Suprapubic skin (tissue), 4 donors: ENCODE data around the gene DPYD. TPM values are rescaled to one million over a fixed set of nuclear protein-coding genes. Genes with fewer than 3 reads are reported as not detected.
"Not testable (repeated sequence)": the region's sequence is repeated elsewhere in the genome, so short reads cannot be mapped to it uniquely, and the experiment has no call there.

Experiments
- DNase-seq, 2 donors: peaks; one replicate each; pipeline ENCODE4 v3.0.0-alpha.2; 2019; ENCODE audit warnings: low spot score in 2 of 2
- H3K27ac ChIP-seq: fragments of 200-600 bp; sonication (generic); one replicate; pipeline ENCODE4 v1.5.1; 2019
- H3K27me3 ChIP-seq: fragments of 200-600 bp; sonication (generic); one replicate; pipeline ENCODE4 v1.5.1; 2019
- H3K36me3 ChIP-seq: fragments of 200-600 bp; sonication (generic); one replicate; pipeline ENCODE4 v1.5.1; 2019
- H3K4me1 ChIP-seq: fragments of 200-600 bp; sonication (generic); one replicate; pipeline ENCODE4 v1.5.1; 2019
- H3K4me3 ChIP-seq: fragments of 200-600 bp; sonication (generic); one replicate; pipeline ENCODE4 v1.5.1; 2019; ENCODE audit warnings: mild to moderate bottlenecking
- H3K9me3 ChIP-seq: fragments of 200-600 bp; sonication (generic); one replicate; pipeline ENCODE4 v1.5.1; 2019
- EP300 ChIP-seq: sonication (generic); formaldehyde crosslinking; IDR thresholded peaks from one replicate; pipeline ENCODE4 v1.6.1; 2017; ENCODE audit warnings: antibody characterized with exemption
- POLR2A ChIP-seq, 2 donors: fragments of 450-650 bp; IDR thresholded peaks; one replicate each; pipeline ENCODE4 v1.6.1; 2017; ENCODE audit warnings: antibody characterized with exemption in 2 of 2, mild to moderate bottlenecking in 2 of 2, moderate library complexity in 2 of 2
- POLR2AphosphoS5 ChIP-seq, 3 donors: sonication (generic); formaldehyde crosslinking; IDR thresholded peaks; one replicate each; pipeline ENCODE4 v1.6.1; 2017; ENCODE audit warnings: antibody characterized with exemption in 3 of 3
- WGBS: methylation state at CpG from one replicate; pipeline ENCODE4 v1.1.5; 2018; 5-methylcytosine and 5-hydroxymethylcytosine counted together
- total RNA-seq, 4 donors: library from RNA; depleted of rRNA; stranded (reverse); fragments of >200 nt; gene quantifications; one replicate each; pipeline ENCODE4 v1.1.0, GENCODE V29; 2016
- TF ChIP-seq, protein P1 (sequence below), 2 donors: fragments of 200-600 bp in 1 of 2; fragments of 450-650 bp in 1 of 2; sonication (generic) in 1 of 2; IDR thresholded peaks; one replicate each; pipeline ENCODE4 v1.5.1; 2016 to 2019; ENCODE audit warnings: antibody characterized with exemption in 2 of 2, mild to moderate bottlenecking in 1 of 2, moderate library complexity in 1 of 2

The DPYD gene
- total RNA-seq, 4 donors from 2014 or later, result 10.1 to 31.9 (median 11.6) TPM

DNA sequence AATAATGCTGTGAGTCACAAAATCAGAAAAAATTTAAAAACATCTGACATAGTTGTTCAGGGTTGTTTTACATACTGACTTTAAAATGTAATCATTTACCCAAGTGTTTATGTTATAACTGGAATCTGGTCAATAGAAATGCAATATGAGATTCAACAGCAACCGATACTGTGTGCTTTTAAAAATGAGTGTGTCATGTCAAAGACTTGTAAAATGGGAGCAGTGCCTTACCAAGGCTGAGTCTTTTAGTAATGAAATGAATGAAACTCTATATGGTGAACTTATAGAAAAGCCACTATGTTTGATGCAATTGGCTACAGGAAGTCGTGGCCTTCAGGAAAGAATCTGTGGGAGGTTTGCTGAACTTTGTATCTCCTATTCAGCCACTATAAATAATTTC is 570.2 kb downstream of the DPYD start:
- WGBS, result 75% methylated on average over 2 of the region's 2 CpGs
- no peak overlapping the region for H3K4me3 ChIP-seq
- no peaks in the 10 kb centered on the region for H3K27me3 ChIP-seq
- TF ChIP-seq, protein P1, sequence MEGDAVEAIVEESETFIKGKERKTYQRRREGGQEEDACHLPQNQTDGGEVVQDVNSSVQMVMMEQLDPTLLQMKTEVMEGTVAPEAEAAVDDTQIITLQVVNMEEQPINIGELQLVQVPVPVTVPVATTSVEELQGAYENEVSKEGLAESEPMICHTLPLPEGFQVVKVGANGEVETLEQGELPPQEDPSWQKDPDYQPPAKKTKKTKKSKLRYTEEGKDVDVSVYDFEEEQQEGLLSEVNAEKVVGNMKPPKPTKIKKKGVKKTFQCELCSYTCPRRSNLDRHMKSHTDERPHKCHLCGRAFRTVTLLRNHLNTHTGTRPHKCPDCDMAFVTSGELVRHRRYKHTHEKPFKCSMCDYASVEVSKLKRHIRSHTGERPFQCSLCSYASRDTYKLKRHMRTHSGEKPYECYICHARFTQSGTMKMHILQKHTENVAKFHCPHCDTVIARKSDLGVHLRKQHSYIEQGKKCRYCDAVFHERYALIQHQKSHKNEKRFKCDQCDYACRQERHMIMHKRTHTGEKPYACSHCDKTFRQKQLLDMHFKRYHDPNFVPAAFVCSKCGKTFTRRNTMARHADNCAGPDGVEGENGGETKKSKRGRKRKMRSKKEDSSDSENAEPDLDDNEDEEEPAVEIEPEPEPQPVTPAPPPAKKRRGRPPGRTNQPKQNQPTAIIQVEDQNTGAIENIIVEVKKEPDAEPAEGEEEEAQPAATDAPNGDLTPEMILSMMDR (IDR thresholded peaks at IDR 0.05), result no peak
- no peak for TF ChIP-seq POLR2AphosphoS5 (IDR thresholded peaks at IDR 0.05)
- no peak for TF ChIP-seq EP300
- no peak for TF ChIP-seq POLR2A (IDR thresholded peaks at IDR 0.05)
- H3K4me1 ChIP-seq, result no peaks in the 10 kb centered on the region
- H3K27ac ChIP-seq, result no peak overlapping the region
- no peaks in the 10 kb centered on the region for H3K9me3 ChIP-seq
- peaks cover 3% of the 10 kb centered on the region for H3K36me3 ChIP-seq
- no peak for DNase-seq

DNA sequence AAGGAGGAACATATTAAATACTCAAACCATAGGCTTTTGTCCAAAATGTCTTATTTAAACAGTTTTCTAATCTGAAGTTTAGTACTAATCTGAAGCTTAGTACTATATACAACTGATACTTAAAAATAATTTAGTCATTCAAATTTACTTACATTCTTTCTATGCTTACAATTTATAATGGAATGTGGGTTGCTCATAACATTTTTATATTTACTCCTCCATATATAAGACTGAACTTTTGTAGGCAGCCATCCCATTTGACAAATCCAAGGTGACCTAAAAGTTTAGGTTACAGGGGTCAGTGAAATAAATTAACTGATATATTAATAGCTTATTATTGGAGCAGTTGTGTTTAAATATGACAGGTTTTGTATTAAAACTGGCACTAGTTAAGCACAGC is 570.6 kb downstream of the DPYD start:
- no peak for TF ChIP-seq POLR2AphosphoS5 (IDR thresholded peaks at IDR 0.05)
- TF ChIP-seq, protein P1 (IDR thresholded peaks at IDR 0.05), result no peak
- no peak for TF ChIP-seq POLR2A (IDR thresholded peaks at IDR 0.05)
- no peak for TF ChIP-seq EP300
- Histone ChIP-seq H3K9me3 (no peaks in the 10 kb centered on the region), H3K27ac (no peak overlapping the region), H3K4me3 (no peak overlapping the region), H3K36me3 (peaks cover 3% of the 10 kb centered on the region), H3K4me1 (no peaks in the 10 kb centered on the region), H3K27me3 (no peaks in the 10 kb centered on the region)
- no peak for DNase-seq

DNA sequence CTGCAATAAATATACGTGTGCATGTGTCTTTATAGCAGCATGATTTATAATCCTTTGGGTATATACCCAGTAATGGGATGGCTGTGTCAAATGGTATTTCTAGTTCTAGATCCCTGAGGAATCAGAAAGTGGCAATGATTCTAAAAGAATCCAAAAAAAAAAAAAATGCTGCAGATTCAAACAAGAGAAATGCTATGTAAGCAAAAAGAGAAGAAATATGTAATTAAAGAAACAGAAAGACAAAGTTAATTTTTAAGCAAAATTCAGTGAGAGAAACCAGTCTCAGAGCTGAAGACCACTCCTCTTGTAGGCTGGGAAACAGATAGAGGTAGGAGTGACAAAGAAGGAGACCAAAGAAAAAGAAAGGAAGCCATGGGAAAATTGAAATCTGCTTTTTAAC is 571.0 kb downstream of the DPYD start:
- not testable (repeated sequence) for DNase-seq, H3K4me1 ChIP-seq, H3K9me3 ChIP-seq, H3K27ac ChIP-seq, H3K4me3 ChIP-seq, H3K36me3 ChIP-seq, H3K27me3 ChIP-seq
- 88% methylated on average over 1 of the region's 1 CpG for WGBS

DNA sequence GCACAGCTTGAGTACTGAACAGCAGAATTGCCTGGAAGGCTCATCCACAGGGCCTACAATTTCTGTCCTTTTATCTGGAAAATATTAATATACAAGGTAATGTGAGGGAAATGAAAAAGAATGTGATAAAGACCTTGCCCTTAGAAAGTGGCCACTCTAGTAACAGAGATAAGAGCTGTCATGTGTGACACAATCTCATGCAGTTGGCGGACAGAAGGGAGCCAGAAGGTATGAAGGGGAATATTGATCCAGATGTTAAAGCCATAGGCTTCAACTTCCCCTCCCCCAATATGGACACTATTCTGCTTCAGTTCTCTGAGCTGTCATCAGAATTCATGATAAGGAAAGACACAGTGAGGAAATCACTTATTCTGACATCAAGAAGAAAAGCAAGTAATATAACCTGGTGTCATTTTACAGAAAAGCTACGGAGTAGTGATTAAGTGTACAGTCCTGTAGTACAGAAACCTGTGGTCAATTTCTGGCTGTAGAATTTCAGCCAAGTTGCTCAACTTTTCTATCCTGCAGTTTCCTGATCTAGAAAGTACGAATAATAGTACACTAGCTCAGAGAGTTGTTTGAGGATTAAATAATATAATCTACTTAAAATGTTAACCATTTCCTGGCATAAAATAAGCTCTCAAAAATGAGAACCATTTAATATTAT is 572.1 kb downstream of the DPYD start:
- 85% methylated on average over 3 of the region's 3 CpGs for WGBS

DNA sequence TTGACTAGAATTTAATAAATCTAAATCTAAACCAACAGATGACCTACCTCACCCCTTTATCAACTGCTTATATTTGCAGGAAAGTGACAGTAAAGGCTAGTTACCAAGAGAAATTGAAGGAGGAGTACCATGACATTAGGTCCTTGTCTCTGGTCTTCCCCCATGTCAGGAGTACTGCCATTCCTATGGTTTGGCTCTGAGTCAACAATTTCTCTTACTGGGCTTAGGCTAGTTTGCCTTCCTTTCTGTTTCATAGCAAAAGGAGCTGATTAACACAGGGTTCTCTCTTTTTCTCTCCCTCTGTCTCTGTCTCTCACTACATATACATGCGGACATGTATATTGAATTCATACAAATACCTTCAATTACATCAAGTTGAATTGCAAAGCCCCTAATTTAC is 579.9 kb downstream of the DPYD start:
- DNase-seq, result no peak
- Histone ChIP-seq H3K27me3 (no peaks in the 10 kb centered on the region), H3K4me3 (no peak overlapping the region), H3K4me1 (no peaks in the 10 kb centered on the region), H3K27ac (no peak overlapping the region), H3K36me3 (no peaks in the 10 kb centered on the region), H3K9me3 (no peaks in the 10 kb centered on the region)
- TF ChIP-seq POLR2A (IDR thresholded peaks at IDR 0.05) (no peak), POLR2AphosphoS5 (IDR thresholded peaks at IDR 0.05) (no peak), EP300 (no peak)
- TF ChIP-seq, protein P1 (IDR thresholded peaks at IDR 0.05), result no peak
- 100% methylated on average over 1 of the region's 1 CpG for WGBS

More for the DNA sequence above, 572.1 kb downstream of the DPYD start:
- Histone ChIP-seq H3K27ac (no peak overlapping the region), H3K4me1 (no peaks in the 10 kb centered on the region), H3K36me3 (no peaks in the 10 kb centered on the region), H3K27me3 (no peaks in the 10 kb centered on the region), H3K9me3 (no peaks in the 10 kb centered on the region), H3K4me3 (no peak overlapping the region)
- no peak for DNase-seq
- TF ChIP-seq POLR2AphosphoS5 (IDR thresholded peaks at IDR 0.05) (no peak), EP300 (no peak), POLR2A (IDR thresholded peaks at IDR 0.05) (no peak)
- TF ChIP-seq, protein P1 (IDR thresholded peaks at IDR 0.05), result no peak

DNA sequence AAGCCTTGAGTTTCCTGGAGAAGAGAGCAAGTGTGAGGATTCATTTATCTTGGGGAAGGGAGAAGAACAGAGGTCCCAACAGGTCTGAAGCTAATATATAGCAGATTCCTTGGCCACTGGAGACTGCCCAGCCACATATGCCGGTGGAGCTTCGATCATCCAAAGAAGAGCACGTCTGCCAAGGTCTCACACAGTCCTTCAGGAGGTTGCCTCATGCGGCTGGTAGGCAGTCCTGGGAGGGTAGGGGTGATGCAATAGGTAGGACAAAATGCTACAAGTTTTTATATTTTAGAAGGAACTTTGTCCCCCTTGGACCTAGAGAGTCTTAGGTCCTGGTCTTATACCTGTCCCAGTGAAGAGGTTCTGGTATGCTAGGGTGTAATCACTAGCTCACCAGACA is 582.5 kb downstream of the DPYD start:
- H3K27ac ChIP-seq, result no peak overlapping the region
- no peaks in the 10 kb centered on the region for H3K9me3 ChIP-seq
- TF ChIP-seq POLR2AphosphoS5 (IDR thresholded peaks at IDR 0.05) (no peak), POLR2A (IDR thresholded peaks at IDR 0.05) (no peak), EP300 (no peak)
- TF ChIP-seq, protein P1 (IDR thresholded peaks at IDR 0.05), result no peak
- H3K27me3 ChIP-seq, result no peaks in the 10 kb centered on the region
- no peaks in the 10 kb centered on the region for H3K36me3 ChIP-seq
- H3K4me1 ChIP-seq, result no peaks in the 10 kb centered on the region
- no peak overlapping the region for H3K4me3 ChIP-seq
- WGBS, result 95% methylated on average over 4 of the region's 4 CpGs
- no peak for DNase-seq
